ENCODE data around the gene ANAPC2.

DNA sequence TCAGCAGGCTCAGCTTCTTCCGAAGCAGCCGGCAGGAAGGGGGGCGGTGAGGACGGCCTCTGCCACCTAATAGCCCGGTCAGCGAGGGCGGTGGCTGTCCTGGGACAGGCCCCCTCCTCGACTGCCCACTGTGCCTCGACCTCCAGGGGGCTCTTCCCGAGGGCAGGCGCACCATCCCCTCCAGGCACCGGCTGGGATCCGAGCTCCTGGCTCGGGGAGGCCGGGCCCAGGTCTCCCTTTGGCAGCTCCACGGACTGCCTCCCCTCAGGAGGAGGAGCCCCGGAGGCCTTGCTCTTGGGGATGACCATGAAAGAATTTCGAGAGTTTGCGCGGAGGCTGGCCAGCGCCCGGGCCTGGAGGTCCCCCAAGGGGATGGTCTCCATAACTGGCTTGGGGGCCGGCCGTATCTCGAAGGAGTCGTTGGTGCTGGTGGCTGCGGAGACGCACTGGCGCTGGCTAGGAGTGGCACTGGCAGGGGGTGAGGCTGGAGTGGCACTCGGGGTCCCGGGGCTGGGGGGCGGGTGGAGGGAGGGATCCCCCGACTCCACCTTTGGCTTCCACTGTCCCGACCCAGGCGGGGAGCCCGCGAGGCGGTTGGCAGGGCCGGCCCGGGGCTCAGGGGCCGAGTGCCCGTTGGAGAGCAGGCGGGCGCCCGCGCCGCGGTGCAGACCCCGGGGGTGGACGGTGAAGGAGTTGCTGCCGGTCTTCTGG is 11.2 kb upstream of the ANAPC2 start:
- TF ChIP-seq, protein P1, sequence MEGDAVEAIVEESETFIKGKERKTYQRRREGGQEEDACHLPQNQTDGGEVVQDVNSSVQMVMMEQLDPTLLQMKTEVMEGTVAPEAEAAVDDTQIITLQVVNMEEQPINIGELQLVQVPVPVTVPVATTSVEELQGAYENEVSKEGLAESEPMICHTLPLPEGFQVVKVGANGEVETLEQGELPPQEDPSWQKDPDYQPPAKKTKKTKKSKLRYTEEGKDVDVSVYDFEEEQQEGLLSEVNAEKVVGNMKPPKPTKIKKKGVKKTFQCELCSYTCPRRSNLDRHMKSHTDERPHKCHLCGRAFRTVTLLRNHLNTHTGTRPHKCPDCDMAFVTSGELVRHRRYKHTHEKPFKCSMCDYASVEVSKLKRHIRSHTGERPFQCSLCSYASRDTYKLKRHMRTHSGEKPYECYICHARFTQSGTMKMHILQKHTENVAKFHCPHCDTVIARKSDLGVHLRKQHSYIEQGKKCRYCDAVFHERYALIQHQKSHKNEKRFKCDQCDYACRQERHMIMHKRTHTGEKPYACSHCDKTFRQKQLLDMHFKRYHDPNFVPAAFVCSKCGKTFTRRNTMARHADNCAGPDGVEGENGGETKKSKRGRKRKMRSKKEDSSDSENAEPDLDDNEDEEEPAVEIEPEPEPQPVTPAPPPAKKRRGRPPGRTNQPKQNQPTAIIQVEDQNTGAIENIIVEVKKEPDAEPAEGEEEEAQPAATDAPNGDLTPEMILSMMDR (IDR thresholded peaks at IDR 0.05), result no peak
- no peak for TF ChIP-seq POLR2A (IDR thresholded peaks at IDR 0.05)
